ENCODE measurements around the gene ABTB2.

DNA sequence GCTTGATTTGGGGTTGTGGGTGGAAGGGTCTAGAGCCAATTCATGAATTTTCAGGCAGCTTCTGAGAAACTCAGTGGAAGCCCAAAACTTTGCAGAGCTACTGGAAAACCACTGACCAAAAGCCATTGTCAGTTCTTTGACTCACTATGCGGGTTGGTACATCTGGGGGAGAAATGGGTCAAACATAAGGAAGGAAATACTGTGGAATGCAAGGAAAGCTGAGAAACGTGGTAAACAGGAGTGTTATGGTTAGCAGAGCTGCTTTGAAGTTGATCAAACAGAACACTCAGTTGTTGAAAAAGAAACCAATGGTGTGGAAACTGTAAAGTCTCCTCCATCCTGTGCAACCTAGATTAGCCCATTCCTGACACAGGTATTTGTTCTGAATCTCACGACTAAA, 6.3 kb upstream of the ABTB2 start:
- TF ChIP-seq, protein P1, sequence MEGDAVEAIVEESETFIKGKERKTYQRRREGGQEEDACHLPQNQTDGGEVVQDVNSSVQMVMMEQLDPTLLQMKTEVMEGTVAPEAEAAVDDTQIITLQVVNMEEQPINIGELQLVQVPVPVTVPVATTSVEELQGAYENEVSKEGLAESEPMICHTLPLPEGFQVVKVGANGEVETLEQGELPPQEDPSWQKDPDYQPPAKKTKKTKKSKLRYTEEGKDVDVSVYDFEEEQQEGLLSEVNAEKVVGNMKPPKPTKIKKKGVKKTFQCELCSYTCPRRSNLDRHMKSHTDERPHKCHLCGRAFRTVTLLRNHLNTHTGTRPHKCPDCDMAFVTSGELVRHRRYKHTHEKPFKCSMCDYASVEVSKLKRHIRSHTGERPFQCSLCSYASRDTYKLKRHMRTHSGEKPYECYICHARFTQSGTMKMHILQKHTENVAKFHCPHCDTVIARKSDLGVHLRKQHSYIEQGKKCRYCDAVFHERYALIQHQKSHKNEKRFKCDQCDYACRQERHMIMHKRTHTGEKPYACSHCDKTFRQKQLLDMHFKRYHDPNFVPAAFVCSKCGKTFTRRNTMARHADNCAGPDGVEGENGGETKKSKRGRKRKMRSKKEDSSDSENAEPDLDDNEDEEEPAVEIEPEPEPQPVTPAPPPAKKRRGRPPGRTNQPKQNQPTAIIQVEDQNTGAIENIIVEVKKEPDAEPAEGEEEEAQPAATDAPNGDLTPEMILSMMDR (conservative IDR thresholded peaks at IDR 0.05; ENCODE audit: low read length) = no peak
- no peak for TF ChIP-seq EZH2phosphoT487 (IDR thresholded peaks at IDR 0.05; ENCODE audit: borderline replicate concordance, low read depth, low read length)
